K562 (cell line): Measurements from ENCODE around the gene SLC22A12.

Experiments used
- EZH2 ChIP-seq: IDR thresholded peaks from 2 replicates; pipeline ENCODE4 v1.6.1; 2012; ENCODE audit warnings: low read depth, mild to moderate bottlenecking, inconsistent platforms, low read length, borderline replicate concordance
- FOXM1 ChIP-seq, 2 experiments: fragments of 450-650 bp in 1 of 2; sonication (generic) in 1 of 2; formaldehyde crosslinking in 1 of 2; IDR thresholded peaks; 2 replicates each; pipeline versions ENCODE4 v1.6.1 to v1.9.0; 2017 to 2022; ENCODE audit warnings: low read depth in 2 of 2, mild to moderate bottlenecking in 2 of 2, missing genetic modification reagents in 1 of 2, moderate library complexity in 1 of 2
- KDM1A ChIP-seq, 2 experiments: fragments of 450-650 bp; IDR thresholded peaks; 2 replicates each; pipeline ENCODE4 v1.6.1; 2016; ENCODE audit warnings: mild to moderate bottlenecking in 2 of 2
- MTA1 ChIP-seq: fragments of 450-650 bp; IDR thresholded peaks from 2 replicates; pipeline ENCODE4 v1.6.1; 2017; ENCODE audit warnings: borderline replicate concordance
- SAP30 ChIP-seq: fragments of 200-600 bp; sonication (generic); IDR thresholded peaks from 2 replicates; pipeline ENCODE4 v1.6.1; 2012; ENCODE audit warnings: borderline replicate concordance, low read depth, mild to moderate bottlenecking, moderate library complexity, low read length, control low read depth, inconsistent platforms; ENCODE audit not compliant: insufficient read depth, poor library complexity, severe bottlenecking
- USF2 ChIP-seq: sonication (generic); formaldehyde crosslinking; IDR thresholded peaks from 2 replicates; pipeline ENCODE4 v1.5.0; 2020; ENCODE audit warnings: missing genetic modification reagents

GRCh38 chr11:64639885-64640284 lies 48.9 kb downstream of the SLC22A12 start:
- TF ChIP-seq USF2 (no peak), FOXM1 (IDR thresholded peaks at IDR 0.05; ENCODE audit: low read depth) (no peak), FOXM1 (CRISPR knock-in tag; IDR thresholded peaks at IDR 0.05; ENCODE audit: low read depth) (no peak), MTA1 (no peak), SAP30 (no peak), EZH2 (no peak), KDM1A (IDR thresholded peaks at IDR 0.05) (no peak)
